A549 treated with Hydrocortisone at 1 μM for 4 hours (cell line): ENCODE results near the gene RIT2. TPM values are rescaled to one million over a fixed set of nuclear protein-coding genes. Genes with fewer than 3 reads are reported as not detected.

Experiments used
- total RNA-seq: library from RNA; stranded (reverse); fragments of 200-300 nt; extraction: Qiagen RNA extraction; gene quantifications from 5 replicates; pipeline ENCODE4 v1.2.3, GENCODE V29; 2022

Gene RIT2
- total RNA-seq = not detected in 5 replicates

GRCh38 chr18:43115076-43115921 is at the start of gene RIT2:
Gene RIT2, minus strand, starts transcription at chr18:43115685.

Other genes starting within 250 kb of the RIT2 start
- not detected in 5 replicates for gene SYT4, start 161.8 kb upstream of the RIT2 start, total RNA-seq